GM19324 (cell line): ENCODE data around the gene ZNF732.
A peak's percentile ranks its signal among the peaks of the same experiment; 100 is the strongest.
"Not testable (repeated sequence)": the region's sequence is repeated elsewhere in the genome, so short reads cannot be mapped to it uniquely, and the experiment has no call there.

Experiments
- ATAC-seq: cut with Tn5 transposase; IDR thresholded peaks from one replicate; pipeline ENCODE4 v1.9.1; 2021; ENCODE audit warnings: mild to moderate bottlenecking, moderate library complexity; ENCODE audit not compliant: unreplicated experiment, low FRiP score

Gene ZNF732

GRCh38 chr4:304969-305680, at the start of gene ZNF732:
Gene ZNF732, minus strand, starts transcription at chr4:305474. Its CDS starts 164 bp downstream, at chr4:305310.
- ATAC-seq, result no peak

GRCh38 chr4:340011-340410, 34.7 kb upstream of the ZNF732 start:
- ATAC-seq, result no peak

DNA sequence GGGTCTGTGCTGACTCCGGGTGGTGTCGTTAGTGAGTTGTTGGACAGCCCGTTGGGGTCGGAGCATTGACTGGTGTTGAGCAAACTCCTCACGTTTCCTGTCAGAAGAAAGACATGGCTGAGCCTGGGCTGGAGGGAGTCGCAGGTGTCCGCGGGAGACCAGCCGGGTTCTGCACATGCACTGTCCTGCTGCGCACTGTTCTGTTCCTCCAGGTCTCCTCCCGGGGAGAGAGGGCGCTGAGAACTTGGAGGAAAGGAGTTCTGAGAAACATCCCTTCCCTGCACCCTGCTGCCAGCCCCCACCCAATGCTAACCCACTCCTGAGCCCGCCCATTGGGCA, 33.5 kb upstream of the ZNF732 start:
- no peak for ATAC-seq

DNA sequence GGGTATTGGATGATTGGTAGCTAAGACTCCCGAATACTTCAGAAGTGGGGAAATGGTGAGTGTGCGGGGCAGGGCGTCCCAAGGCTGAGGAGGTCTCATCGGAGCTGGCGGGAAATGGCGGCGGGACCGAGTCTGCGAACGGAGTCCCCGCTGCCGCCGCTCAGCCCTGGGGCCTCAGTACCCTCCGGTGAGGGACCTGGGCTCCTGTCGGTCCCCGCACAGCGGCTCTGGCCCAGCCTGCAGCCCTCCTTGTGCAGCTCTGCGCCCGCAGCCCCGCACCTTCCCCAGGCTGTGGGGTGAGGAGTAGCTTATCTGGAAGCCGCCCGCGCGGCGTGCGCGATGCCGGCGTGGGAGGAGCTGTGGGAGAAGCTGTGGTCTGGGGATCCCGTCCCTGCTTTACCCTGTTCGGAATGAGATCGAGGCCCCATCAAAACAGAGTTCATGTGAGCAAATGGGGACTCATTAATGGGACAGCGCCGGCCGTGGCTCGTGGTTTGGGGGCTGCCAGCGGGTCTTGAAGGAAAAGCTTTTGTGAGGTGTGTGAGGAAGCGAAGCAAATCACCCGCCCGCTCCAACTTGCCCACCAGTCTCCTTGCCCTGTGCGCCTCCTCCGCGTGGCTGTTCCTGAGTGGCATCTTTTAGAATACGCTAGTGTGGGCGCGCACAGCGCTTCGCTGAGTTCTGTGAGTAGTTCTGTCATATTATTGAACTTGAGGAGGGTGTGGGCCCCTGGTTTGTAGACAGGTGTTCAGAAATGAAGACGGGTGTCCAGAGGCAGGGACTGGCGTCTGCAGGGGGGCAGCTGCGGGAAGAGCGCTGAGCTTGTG, 32.9 kb upstream of the ZNF732 start:
- ATAC-seq, result peak; percentile 36

DNA sequence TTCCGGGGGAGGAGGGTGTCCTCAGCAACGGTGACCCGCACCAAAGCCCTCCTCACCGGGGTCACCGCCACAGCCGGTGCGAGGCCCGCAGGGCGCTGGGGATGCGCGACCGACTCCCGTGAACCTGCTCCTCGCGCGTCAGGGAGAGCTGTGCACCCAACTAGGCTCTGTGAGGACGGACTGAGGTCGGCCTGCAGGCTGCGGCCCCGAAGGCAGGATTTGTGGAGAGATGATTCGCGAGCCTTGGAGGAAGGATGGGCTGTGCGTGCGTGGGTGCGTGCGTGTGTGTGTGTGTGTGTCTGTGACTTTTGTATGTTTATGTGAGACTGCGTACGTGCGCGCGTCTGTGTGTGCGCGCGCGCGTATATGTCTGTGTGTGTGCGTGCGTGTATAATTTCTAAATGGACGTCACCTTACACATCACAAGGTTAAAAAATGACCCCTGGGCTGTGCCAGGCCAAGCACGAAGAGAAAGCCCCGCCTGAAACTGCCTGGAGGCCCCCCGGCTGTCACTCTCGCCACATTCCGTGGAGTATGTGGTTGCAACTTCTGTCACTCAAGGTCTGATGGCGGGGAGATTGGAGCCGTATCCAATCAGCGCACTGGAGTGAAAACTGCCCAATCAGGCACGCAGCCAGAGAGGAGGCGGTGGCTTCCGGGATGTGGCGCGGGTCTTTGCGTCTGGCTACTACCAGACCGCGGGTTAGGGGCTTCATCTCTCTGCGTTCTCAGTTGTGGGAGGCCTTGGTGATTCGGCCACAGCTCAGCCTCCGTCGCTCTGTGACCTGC, 32.1 kb upstream of the ZNF732 start, which contains the start of gene ZNF141:
ZNF141 (plus strand) TSS at position 672 of the 789 bp plus-strand sequence. CDS start 170 bp downstream, outside the sequence.
- ATAC-seq, result peak; percentile 99

GRCh38 chr4:336893-337142, 31.5 kb upstream of the ZNF732 start:
- ATAC-seq, result no peak

GRCh38 chr4:336099-336892, 31.0 kb upstream of the ZNF732 start:
- peak; percentile 0 for ATAC-seq

- ATAC-seq, result no peak
These were observed 30.2 kb upstream of the ZNF732 start for GRCh38 chr4:335515-335914.

- ATAC-seq, result no peak
These were observed 23.5 kb upstream of the ZNF732 start for GRCh38 chr4:328729-329128.

DNA sequence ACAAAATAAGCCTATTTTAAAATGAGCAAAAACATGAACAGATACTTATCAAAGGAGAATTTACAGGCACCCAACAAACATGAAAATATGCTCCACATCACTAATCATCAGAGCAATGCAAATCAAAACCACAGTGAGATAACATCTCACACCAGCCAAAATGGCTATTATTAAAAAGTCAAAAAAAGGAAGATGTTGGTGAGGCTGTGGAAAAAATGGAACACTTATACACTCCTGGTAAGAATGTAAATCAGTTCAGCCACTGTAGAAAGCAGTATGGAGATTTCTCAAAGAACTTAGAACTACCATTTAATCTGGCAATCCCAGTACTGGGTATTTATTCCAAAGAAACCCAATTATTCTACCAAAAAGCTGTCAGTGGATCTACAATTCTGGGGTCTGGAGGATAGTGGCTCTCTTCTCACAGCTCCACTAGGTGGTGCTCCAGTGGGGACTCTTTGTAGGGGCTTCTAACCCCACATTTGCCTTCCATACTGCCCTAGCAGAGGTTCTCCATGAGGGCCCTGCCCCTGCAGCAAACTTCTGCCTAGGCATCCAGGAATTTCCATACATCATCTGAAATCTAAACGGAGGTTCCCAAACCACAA, 9.1 kb upstream of the ZNF732 start:
- no peak for ATAC-seq

- ATAC-seq, result no peak
These were observed 4.5 kb upstream of the ZNF732 start for GRCh38 chr4:309807-310206.

GRCh38 chr4:306551-306961, 1.3 kb upstream of the ZNF732 start:
- no peak for ATAC-seq

GRCh38 chr4:304516-304915, 758 bp downstream of the ZNF732 start:
- ATAC-seq, result not testable (repeated sequence)

DNA sequence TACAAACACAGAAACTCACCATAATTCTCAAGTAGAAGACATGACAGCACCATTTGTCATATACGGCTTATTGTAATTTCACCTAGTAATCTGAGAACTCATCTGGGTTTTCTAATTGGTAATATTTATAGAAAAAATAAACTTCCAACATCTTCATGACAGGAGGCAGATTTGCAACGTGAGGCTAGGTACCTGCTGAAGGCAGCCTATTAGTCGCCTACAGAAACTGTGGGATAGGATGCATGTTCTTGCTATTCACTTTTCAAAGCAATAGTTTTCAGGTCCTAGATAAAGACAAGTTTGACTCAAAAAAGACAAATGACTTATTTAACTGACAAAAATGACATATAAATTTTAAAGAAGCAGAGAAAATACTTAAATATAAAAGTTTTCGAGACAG, 2.9 kb downstream of the ZNF732 start:
- ATAC-seq, result no peak

GRCh38 chr4:294732-295131, 10.5 kb downstream of the ZNF732 start:
- ATAC-seq, result no peak

GRCh38 chr4:288891-289290, 16.4 kb downstream of the ZNF732 start:
- ATAC-seq, result no peak

- ATAC-seq, result no peak
These were observed 31.8 kb downstream of the ZNF732 start for GRCh38 chr4:273309-274017.

DNA sequence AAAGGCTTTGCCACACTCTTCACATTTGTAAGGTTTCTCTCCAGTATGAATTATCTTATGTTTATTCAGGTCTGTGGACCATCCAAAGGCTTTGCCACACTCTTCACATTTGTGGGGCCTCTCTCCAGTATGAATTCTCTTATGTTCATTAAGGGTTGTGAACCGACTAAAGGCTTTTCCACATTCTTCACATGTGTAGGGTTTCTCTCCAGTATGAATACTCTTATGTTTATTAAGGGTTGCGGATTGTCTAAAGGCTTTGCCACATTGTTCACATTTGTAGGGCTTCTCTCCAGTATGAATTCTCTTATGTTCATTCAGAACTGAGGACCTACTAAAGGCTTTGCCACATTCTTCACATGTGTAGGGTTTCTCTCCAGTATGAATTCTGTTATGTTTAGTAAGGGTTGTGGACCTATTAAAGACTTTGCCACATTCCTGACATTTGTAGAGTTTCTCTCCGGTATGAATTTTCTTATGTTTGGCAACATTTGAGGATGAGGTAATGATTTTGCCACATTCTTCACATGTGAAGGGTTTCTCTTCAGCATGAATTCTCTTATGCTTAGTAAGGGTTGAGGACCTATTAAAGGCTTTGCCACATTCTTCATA, 33.7 kb downstream of the ZNF732 start:
- no peak for ATAC-seq

- not testable (repeated sequence) for ATAC-seq
These were observed 46.0 kb downstream of the ZNF732 start for GRCh38 chr4:259240-259639.
